GM13976 (cell line): ENCODE results near the gene EFL1.
"Not testable (repeated sequence)": the region's sequence is repeated elsewhere in the genome, so short reads cannot be mapped to it uniquely, and the experiment has no call there.

Experiments
- DNase-seq: peaks from one replicate; pipeline ENCODE4 v3.0.0; 2012; ENCODE audit warnings: low spot score
- in situ Hi-C: fragments of 300-500 bp; cut with MboI; formaldehyde crosslinking; loops from one replicate; pipeline ENCODE4 v1.12.0; 2022; ENCODE audit warnings: low sequenced_read_pairs, mixed read lengths, inconsistent platforms; ENCODE audit not compliant: unreplicated experiment
- TF ChIP-seq, protein P1 (sequence below): IDR thresholded peaks from 2 replicates; pipeline ENCODE4 v1.5.1; 2012; ENCODE audit warnings: borderline replicate concordance, mild to moderate bottlenecking; ENCODE audit not compliant: insufficient read depth; ENCODE audit errors: extremely low read depth, missing control alignments, control extremely low read depth

EFL1 gene

DNA sequence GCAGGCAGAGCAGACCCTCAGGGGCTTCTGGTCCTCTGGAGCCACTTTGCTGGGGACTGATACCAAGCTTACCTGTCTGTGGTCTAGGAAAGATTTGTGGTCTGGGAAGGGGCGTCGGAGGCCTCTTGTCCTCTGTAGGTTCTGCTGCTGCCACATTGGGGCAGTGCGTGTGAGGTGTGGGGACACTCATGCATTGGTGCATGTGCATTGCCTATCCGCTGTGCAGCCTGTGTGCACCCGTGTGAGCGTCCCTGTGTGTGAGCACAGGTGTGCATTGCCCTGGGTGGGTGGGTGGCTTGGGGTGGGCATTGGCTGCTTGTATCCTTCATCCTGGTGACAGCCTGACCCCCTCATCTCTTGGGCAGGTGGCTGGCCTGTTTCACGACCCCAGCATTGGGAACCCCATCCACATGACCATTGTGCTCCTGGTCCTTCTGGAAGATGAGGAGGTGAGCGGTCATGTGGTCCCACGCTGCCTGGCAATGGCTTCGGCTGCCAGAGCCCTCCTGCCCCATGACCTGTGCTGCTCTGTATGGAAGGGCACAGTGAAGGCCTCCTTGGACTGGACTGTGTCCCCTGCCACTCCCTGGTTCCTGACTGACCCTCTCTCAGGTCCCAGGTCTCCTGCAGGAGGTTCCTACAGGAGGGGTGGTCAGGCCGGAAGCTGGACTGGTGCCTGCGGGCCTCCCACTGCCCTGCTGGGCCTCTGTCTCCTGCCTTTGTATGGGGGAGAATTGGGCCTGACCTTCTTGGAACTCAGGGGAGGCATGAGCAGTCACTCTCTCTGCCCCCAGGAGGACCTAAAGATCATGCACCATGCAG is 41.6 kb upstream of the EFL1 start:
- DNase-seq, result no peak
- TF ChIP-seq, protein P1, sequence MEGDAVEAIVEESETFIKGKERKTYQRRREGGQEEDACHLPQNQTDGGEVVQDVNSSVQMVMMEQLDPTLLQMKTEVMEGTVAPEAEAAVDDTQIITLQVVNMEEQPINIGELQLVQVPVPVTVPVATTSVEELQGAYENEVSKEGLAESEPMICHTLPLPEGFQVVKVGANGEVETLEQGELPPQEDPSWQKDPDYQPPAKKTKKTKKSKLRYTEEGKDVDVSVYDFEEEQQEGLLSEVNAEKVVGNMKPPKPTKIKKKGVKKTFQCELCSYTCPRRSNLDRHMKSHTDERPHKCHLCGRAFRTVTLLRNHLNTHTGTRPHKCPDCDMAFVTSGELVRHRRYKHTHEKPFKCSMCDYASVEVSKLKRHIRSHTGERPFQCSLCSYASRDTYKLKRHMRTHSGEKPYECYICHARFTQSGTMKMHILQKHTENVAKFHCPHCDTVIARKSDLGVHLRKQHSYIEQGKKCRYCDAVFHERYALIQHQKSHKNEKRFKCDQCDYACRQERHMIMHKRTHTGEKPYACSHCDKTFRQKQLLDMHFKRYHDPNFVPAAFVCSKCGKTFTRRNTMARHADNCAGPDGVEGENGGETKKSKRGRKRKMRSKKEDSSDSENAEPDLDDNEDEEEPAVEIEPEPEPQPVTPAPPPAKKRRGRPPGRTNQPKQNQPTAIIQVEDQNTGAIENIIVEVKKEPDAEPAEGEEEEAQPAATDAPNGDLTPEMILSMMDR, result no peak
- in situ Hi-C loops, result no loop called here

DNA sequence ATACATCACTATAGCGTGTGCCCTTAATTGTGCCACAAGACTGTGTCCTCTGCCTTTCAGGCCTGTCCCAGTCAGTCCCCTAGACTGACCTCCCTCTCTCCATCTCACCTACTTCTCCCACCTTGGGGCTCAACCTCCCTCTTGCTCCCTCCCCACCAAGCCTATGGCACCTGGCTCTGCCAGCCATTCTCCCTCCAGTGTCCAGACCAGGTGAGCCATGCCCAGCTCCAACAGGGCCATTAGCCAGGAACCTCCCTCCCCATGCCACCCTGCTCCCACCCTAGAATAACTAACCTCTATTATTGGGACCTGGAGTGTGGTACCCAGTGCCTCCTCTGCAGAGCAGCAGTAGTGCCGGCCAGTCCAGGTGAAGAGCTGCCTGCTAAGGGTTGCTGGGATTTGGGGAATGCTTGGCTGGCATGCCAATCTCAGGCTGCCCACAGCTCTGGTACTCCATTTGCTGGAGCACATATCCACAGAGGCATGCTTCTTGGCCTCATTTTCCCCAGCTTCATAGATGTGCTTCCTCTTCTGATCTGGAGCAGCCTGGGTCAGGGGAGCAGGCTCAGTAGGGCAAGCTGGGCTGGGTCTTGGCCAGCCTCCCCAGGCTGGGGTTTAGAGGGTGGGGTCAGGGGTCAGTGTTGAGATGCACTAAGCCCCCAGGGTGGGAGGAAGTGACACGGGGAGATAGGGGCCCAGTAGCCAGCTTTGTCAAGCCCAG is 38.9 kb upstream of the EFL1 start:
- in situ Hi-C loops, result no loop called here
- TF ChIP-seq, protein P1, result no peak
- DNase-seq, result no peak

DNA sequence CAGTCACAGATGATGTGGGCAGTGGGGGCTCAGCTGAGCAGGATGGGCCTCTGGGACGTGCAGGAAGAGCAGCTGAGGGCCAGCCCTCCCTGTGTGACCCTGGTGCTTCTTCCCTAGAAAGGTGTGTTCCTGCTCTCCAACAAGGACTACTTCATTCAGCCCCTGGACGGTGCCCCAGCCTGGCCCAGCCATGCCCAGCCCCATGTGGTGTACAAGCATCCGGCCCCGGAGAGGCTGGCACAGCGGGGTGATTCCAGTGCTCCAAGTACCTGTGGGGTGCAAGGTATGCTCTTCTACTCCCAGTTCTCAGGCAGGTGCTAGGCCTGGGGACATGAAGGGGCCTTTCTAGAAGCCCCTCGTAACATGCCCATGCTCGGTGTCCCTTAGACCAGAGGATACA is 38.3 kb upstream of the EFL1 start:
- DNase-seq, result no peak
- in situ Hi-C loops, result no loop called here
- TF ChIP-seq, protein P1, result no peak

DNA sequence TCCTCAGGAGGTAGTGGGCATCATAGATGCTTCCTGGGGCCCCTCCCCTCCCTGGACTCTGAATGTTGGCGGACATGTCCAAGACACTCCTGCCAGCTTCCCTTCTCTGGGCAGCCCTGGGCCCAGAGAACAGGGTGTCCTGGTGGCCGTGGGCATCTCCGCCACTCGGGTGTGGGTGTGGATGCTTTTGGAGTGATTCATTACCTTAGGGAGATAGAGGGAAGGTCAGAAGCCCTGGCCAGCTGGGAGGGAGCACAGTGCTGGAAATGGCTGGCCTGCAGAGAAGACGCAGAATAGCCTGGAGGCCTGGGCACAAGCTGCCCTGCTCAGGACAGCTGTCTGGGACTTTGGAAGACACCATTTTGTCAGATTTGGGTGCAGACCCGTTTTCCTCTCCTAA is 37.8 kb upstream of the EFL1 start:
- DNase-seq, in situ Hi-C loops: not testable (repeated sequence)

DNA sequence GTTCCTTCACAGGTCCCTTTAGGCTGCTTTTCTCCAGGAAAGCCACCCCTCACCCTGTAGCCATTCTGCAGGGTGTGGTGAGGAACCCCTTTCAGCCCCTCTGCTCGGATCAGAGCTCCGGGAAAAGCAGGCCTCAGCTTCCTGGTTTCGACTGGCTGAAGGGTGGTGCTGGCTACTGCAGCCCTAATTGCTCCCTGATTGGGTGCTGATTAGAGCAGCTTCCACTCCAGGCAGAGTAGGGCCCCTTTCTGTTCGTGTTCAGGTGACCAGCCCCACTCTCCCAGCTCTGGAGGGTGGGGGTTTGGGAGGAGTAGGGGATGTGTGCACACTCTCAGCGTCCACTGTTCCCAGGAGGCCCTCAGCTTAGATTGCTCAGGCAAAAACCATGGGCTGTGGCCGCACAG is 37.0 kb upstream of the EFL1 start:
- in situ Hi-C loops, DNase-seq: not testable (repeated sequence)

DNA sequence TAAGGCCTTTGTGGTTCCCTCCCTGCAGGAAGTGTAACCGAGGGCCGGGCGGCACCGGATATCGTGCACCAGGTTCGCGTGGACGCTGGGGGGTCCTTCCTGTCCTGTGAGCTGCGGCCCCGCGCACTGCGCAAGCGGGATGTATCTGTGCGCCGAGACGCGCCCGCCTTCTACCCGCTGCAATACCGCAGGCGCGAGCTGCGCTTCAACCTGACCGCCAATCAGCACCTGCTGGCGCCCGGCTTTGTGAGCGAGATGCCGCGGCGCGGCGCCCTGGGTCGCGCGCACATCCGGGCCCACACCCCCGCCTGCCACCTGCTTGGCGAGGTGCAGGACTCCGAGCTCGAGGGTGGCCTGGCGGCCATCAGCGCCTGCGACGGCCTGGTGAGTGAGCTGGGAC is 36.0 kb upstream of the EFL1 start:
- in situ Hi-C loops, result no loop called here
- TF ChIP-seq, protein P1, result no peak
- DNase-seq, result no peak

DNA sequence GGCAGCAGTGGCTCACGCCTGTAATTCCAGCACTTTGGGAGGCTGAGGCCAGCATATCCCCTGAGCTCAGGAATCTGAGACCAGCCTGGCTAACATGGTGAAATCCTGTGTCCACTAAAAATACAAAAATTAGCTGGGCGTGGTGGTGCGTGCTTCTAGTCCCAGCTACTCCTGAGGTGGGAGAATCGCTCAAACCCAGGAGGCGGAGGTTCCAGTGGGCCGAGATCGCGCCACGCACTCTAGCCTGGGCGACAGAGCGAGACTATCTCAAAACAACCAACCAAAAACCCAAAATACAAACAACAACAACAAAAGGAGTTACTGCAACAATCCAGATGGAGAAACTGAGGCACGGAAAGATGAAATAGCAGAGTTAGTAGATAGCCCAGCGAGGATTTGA is 35.5 kb upstream of the EFL1 start:
- no peak for DNase-seq
- TF ChIP-seq, protein P1, result no peak
- in situ Hi-C loops, result no loop called here

DNA sequence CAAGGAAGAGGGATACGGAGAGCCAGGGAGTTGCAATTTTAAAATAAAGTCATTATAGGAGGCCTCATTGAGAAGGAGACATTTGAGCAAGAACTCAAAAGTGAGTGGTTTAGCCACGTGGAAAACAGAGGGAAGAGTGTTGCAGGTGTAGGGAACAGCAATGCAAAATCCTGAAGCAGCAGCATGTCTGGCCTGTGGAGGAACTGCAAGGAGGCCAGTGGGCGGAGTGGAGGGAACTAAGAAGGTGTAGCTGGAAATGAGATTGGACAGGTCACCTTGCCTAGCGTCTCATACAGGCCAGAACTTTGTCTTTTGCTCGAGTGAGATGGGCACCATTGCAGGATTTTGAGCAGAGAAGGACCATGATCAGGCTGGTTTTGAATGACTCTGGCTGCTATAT is 35.0 kb upstream of the EFL1 start:
- TF ChIP-seq, protein P1, result no peak
- DNase-seq, result no peak

More for the DNA sequence above, 35.0 kb upstream of the EFL1 start:
- in situ Hi-C loops, result no loop called here
